Measurements from ENCODE around the gene UBE2D2. TPM values are rescaled to one million over a fixed set of nuclear protein-coding genes. Genes with fewer than 3 reads are reported as not detected.

Gene UBE2D2
- total and polyA plus RNA-seq, 2 of the 13 experiments (the other 11 are each of a cell fraction or from before 2014, with no cell fraction given), result 79.1 to 109 TPM

- no peak for TF ChIP-seq ELF3 (CRISPR knock-in tag; IDR thresholded peaks at IDR 0.05)
- no peak for TF ChIP-seq MED8 (CRISPR knock-in tag; IDR thresholded peaks at IDR 0.05; ENCODE audit: insufficient replicate concordance)
- no peak for TF ChIP-seq REXO4 (CRISPR knock-in tag; IDR thresholded peaks at IDR 0.05; ENCODE audit: borderline replicate concordance)
- TF ChIP-seq AGO2 (optimal IDR thresholded peaks at IDR 0.05; ENCODE audit: low read depth, low read length), result peak; percentile 82
- no peak for TF ChIP-seq SUZ12 (IDR thresholded peaks at IDR 0.05; ENCODE audit: low read depth, low read length)
- TF ChIP-seq ZNF687 (CRISPR knock-in tag; IDR thresholded peaks at IDR 0.05), result no peak
- no peak for TF ChIP-seq ZNF550 (CRISPR knock-in tag; IDR thresholded peaks at IDR 0.05; ENCODE audit: borderline replicate concordance)
- TF ChIP-seq IKZF5 (CRISPR knock-in tag; IDR thresholded peaks at IDR 0.05), result no peak
- peak; percentile 52; the same call in 1 of the 2 replicates for TF ChIP-seq MEIS1 (CRISPR knock-in tag; IDR thresholded peaks at IDR 0.05; ENCODE audit: borderline replicate concordance)
- TF ChIP-seq ZNF121 (CRISPR knock-in tag; IDR thresholded peaks at IDR 0.05), result 0 out of 2 replicates have a peak, but pooled peaks have one; percentile 11
- TF ChIP-seq TRAFD1 (CRISPR knock-in tag; IDR thresholded peaks at IDR 0.05; ENCODE audit: borderline replicate concordance), result no peak
- TF ChIP-seq ZNF562 (CRISPR knock-in tag; IDR thresholded peaks at IDR 0.05; ENCODE audit: borderline replicate concordance), result no peak
- no peak for TF ChIP-seq TERF1 (CRISPR knock-in tag; IDR thresholded peaks at IDR 0.05)
- no peak for TF ChIP-seq ATF3 (CRISPR knock-in tag; IDR thresholded peaks at IDR 0.05)
These were observed 714 bp downstream of the UBE2D2 start (continued) for GRCh38 chr5:139561655-139562451.
